ENCODE data around the gene FZD2.

Gene FZD2

DNA sequence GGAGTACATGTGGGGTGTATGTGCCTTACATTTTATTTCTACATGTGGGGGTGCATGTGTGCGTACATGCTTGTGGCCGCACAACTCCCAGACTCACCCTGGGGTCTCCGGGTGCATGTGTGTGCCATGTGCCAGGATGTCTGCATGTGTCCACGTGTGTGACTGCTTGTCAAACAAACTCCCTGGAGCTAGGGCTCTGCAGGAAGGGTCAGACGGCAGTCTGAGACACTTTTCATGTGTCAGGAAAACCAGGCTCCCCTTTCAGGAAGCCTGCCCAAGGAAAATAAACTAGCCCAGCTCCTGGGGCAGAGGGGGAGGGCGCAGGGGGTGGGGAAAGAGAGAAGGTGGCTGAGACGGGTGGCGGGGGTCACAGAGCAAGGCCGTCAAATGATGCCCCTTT lies 44.7 kb downstream of the FZD2 start:
- TF ChIP-seq, protein P1, sequence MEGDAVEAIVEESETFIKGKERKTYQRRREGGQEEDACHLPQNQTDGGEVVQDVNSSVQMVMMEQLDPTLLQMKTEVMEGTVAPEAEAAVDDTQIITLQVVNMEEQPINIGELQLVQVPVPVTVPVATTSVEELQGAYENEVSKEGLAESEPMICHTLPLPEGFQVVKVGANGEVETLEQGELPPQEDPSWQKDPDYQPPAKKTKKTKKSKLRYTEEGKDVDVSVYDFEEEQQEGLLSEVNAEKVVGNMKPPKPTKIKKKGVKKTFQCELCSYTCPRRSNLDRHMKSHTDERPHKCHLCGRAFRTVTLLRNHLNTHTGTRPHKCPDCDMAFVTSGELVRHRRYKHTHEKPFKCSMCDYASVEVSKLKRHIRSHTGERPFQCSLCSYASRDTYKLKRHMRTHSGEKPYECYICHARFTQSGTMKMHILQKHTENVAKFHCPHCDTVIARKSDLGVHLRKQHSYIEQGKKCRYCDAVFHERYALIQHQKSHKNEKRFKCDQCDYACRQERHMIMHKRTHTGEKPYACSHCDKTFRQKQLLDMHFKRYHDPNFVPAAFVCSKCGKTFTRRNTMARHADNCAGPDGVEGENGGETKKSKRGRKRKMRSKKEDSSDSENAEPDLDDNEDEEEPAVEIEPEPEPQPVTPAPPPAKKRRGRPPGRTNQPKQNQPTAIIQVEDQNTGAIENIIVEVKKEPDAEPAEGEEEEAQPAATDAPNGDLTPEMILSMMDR (IDR thresholded peaks at IDR 0.05; ENCODE audit: borderline replicate concordance, control extremely low read depth, extremely low read depth, insufficient read depth, missing control alignments) = no peak
- no peak for DNase-seq (ENCODE audit: low spot score)
- in situ Hi-C loops (cut with MboI; ENCODE audit: low sequenced_read_pairs, unreplicated experiment) = no loop called here

DNA sequence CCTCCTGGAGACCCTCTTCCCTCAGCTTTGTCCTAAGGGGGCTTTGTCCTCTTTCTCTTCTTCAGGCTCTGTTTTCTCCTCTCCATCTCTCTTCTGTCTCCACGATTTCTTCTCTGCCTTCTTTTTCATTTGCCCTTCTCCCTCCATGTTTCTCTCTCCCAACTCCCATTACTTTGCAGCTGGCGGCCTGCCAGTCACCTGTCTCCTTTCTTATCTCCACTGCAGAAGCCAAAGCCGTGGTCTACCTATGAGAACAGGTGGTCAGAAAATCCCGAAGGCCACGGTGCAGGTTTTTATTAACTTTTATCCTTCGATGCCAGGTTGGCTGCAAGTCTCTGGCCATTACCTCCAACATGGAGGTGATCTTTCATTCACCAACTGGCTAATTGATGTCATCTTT lies 45.1 kb downstream of the FZD2 start:
- DNase-seq (ENCODE audit: low spot score) = no peak
- TF ChIP-seq, protein P1 (IDR thresholded peaks at IDR 0.05; ENCODE audit: borderline replicate concordance, control extremely low read depth, extremely low read depth, insufficient read depth, missing control alignments) = no peak
- in situ Hi-C loops (cut with MboI; ENCODE audit: low sequenced_read_pairs, unreplicated experiment) = no loop called here

DNA sequence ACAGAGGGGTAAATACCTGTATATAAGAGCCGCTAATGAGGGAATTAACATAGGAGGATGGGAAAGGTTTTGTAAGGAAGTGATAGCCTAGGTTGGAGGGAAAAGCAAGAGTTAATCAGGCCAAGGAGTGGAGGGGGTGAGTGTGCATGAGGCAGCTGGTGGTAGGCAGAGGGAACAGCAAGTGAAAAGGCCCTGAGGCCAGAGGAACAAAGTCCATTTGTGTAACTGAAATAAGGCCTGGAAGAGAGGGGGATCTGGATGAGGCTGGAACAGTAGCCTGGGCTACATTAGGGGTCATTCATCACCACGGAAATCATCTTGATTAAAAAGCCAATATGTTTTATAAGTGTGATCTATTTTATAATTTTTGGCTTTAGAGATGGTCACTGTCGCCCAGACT lies 45.7 kb downstream of the FZD2 start:
- in situ Hi-C loops (cut with MboI; ENCODE audit: low sequenced_read_pairs, unreplicated experiment) = no loop called here
- DNase-seq (ENCODE audit: low spot score) = no peak
- TF ChIP-seq, protein P1 (IDR thresholded peaks at IDR 0.05; ENCODE audit: borderline replicate concordance, control extremely low read depth, extremely low read depth, insufficient read depth, missing control alignments) = no peak

DNA sequence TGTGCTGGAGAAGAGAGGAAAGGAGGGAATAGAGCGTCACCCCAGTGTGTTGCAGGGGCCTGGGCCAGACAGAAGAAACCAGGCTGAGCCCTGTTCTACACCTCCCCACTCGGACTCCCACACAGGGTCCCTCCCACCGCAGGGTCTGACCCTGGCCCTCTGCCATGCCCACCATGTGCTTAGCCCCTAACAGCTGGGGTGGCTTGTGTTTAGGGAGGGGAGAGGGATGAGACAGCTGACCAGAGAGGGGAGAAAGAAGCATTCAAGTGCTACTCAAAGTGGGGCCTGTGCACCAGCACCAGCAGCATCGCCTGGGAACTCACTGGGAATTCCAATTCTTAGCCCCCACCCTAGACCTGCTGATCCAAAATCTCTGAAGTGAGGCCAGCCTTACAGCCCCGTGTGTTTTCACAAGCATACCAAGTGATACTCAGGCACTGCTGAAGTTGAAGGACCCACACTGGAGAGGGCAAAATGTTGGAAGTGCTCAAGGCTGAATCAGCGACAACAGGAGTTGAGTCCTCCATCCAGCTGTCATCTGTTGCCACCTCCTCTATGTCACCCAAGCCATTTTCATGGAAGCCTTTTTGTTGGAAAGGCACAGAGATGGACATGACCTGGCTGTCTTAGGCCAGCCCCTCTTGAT lies 47.0 kb downstream of the FZD2 start:
- TF ChIP-seq, protein P1 (IDR thresholded peaks at IDR 0.05; ENCODE audit: borderline replicate concordance, control extremely low read depth, extremely low read depth, insufficient read depth, missing control alignments) = no peak
- in situ Hi-C loops (cut with MboI; ENCODE audit: low sequenced_read_pairs, unreplicated experiment) = no loop called here
- no peak for DNase-seq (ENCODE audit: low spot score)

DNA sequence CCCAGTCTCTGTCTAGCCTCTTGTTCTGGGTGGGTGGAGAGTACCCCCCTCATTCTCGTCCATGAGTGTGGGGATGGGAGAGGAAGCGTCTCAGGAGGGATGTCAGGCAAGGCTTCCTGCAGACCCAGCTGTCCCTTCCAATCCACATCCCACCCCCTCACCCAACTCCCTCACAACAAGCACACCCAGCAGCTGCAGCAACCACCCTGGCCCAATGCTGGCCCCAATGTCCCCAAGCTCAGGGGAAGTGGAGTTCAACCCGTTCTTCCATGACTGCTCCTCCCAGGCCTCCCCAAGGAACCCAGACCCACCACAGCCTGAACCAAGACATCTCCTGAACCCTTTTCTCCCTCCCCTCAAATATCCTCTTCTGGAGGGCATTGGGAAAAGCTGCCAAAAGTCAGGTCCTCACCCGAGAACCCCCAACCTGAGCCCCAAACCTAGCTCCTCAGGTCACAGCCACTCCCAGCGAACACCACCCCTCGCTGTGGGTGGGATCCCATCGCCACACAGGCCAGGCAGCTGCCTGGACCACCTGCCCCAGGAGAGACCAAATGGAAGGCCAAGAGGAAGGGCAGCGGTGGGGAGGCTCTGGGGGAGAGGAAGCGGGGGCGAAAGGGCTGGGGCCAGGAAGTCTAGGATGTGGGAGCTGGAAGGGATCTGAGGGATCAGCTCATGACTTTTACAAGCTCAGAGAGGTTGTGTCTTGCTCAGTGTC lies 47.6 kb downstream of the FZD2 start:
- in situ Hi-C loops (cut with MboI; ENCODE audit: low sequenced_read_pairs, unreplicated experiment) = no loop called here
- DNase-seq (ENCODE audit: low spot score) = no peak

DNA sequence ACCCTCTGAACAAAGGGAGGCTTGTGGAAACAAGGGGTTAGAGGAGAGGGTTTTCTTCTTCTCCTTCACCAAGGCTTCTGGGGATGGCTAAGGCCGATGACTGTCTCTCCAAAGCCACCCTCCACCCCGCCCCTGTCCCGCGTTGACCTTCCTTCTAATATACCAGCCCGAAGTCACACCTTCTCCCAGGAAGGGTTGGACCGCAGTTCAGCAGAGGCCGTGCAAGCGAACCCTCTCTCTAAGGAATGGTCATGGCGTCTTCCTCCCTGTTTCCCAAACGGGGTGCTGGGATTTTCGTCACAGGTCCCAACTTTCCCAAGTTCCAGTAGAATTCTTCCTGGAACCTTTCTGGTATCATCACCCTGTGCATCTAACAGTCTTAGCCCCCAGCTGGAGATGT lies 49.4 kb downstream of the FZD2 start:
- no peak for DNase-seq (ENCODE audit: low spot score)
- in situ Hi-C loops (cut with MboI; ENCODE audit: low sequenced_read_pairs, unreplicated experiment) = no loop called here
- TF ChIP-seq, protein P1 (IDR thresholded peaks at IDR 0.05; ENCODE audit: borderline replicate concordance, control extremely low read depth, extremely low read depth, insufficient read depth, missing control alignments) = no peak

More for the DNA sequence above, 47.6 kb downstream of the FZD2 start:
- TF ChIP-seq, protein P1 (IDR thresholded peaks at IDR 0.05; ENCODE audit: borderline replicate concordance, control extremely low read depth, extremely low read depth, insufficient read depth, missing control alignments) = no peak
